Activated gamma-delta T cell treated with anti-CD3 and anti-CD28 coated beads, Interleukin-2, amount 50 U/mL, for 16 hours (primary cell): ENCODE measurements around the gene HIVEP3.
"Not testable (repeated sequence)": the region's sequence is repeated elsewhere in the genome, so short reads cannot be mapped to it uniquely, and the experiment has no call there.

Experiments
- DNase-seq: peaks from one replicate; pipeline ENCODE4 v3.0.0-alpha.2; 2020; ENCODE audit warnings: low read depth

Gene HIVEP3

DNA sequence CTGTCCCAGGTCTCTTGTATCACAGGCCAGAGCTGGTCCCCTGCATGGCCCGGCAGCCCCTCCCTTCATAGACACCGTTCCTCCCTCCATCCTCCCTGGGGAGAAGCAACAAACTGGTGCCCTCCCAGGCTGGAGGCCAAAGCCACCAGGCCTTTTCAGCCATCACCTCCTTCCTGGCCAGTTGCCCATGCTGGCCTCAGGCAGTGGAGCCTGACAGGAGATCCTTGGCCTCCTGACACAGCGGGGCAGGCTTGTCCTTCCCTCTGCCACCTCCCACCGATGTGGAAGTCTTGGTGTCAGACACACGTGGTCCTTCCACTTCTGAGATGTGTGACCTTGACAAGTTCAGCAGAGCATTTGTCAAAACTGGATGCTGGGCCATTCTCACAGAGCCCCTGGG lies 206.0 kb downstream of the HIVEP3 start:
- no peak for DNase-seq

DNA sequence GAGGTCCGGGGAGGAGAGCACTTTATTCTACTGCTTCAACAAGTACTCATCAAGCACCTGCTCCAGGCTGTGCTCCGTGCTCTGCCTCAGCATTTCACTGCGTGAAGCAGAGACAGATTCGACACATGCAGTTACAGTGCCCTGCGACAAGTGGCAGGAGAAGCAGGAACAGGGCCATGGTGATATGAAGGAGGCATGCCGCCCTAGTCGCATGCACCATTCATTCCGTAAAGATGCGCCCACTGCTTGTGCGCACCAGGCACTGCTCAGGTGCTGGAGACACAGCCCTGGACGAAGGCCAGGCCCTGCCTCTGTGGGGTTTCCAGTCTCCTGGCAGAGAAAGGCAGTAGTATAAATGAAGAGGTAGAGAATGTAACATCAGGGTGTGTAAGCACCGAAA lies 206.6 kb downstream of the HIVEP3 start:
- no peak for DNase-seq

DNA sequence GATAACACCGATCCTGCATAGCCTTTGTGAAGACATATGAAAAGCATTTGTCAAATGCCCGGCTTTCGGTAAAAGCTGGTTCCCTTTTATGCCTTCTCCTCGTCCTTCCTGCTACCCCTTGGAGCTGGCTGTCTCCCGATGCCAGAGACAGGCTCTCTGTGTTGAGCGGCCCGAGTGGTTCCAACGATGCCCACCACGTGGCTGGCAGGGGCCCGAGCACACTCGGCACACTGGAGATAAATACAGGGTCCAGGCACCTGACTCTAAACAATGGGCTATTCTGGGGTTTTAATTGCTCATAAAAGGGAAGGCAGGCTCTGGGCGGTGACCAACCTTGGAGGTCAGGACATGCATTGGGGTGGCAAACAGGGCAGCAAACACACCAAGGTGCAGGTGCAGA lies 207.1 kb downstream of the HIVEP3 start:
- DNase-seq, result no peak

DNA sequence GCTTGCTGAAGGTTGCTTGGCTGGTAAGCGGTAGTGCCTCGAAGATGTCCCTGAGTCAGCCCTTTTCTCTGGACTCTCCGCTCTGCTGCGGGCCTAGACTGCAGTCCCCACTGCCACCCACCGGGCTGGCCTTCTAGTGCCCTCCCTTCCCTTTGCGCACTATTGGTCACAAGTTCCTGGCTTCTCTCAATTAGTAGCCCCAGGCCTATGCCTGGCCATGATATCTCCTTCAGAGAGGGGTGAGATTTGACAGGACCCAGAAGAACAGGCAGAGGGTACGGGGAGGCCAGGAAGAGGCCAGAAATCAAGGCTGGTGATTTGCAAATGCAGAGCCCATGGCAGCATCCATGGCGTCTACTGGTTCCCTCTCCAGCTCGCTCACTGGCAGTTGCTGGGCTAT lies 207.7 kb downstream of the HIVEP3 start:
- no peak for DNase-seq

DNA sequence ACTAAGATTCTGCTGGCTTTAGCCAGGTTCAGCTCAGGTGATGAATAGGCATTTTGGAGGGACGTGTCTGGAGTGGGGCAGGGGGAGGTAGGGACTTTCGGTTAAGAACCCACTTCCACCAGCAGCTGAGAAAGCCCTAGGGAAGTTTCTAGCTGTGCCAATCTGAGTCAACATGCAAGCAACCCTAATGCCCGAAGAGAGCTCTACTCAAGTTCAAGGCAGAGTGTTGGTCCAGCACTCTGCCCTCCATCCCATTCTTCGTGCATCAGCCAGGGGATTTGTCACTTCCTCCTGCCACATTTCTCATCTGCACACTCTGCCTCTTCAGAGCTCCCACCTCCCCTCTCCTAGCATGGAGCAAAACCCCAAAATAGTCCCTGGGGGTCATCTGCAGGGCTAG lies 208.8 kb downstream of the HIVEP3 start:
- DNase-seq, result no peak

DNA sequence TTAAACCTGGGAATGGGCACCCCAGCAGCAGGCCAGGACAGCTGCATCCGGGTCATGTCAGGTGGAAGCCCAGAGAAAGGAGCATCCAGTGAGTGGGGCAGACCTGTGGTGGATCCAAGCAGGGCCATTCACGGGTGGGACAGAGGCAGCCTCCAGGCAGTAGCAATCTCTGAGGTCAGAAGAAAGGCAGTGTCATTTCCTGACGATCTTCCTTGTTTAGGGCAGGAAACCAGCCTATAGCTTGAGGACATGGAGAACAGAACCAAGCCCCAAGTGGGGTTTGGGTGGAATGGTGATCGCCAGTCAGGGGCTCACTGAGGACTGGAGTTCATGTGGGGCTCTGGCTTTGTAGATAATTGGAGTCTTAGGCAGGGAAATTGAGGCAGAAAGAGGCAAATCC lies 209.4 kb downstream of the HIVEP3 start:
- DNase-seq, result no peak

DNA sequence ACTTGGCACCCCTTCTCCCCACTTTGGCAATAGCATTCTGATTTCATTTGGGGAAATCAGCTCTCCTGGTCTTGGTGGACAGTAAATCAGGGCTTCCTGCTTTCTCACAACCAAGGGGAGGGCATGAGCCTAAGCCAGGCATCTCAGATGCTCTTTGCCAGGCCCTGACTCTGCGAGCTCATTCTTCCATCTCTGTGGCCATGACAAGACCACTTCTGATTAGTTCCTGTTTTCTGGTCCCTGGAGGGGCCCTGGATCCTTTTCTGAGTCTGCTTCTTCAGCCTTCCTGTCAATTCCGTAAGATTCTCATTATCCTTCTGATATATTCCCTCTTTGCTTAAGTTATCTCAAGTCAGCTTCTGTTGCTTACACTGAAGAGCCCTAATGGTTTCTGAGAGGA lies 210.4 kb downstream of the HIVEP3 start:
- DNase-seq, result no peak

DNA sequence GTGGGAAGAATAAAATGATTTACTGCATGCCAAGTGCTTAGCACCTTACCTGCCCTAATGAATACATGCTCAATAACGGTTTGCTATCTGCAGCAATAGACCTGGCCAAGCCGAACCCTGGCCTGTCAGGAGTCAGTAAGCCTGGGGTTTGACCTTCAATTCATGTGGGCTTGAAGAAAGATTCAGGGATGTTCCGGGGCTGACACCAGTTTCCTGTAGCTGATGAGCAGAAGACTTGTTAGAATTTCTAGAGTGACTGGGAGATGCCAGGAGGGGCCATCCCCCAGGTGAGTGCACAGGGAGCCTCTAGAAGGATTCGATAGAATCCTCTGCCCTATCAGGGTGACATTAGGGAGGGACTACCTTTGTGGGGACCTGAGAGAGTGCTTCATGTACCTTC lies 210.9 kb downstream of the HIVEP3 start:
- DNase-seq, result no peak

DNA sequence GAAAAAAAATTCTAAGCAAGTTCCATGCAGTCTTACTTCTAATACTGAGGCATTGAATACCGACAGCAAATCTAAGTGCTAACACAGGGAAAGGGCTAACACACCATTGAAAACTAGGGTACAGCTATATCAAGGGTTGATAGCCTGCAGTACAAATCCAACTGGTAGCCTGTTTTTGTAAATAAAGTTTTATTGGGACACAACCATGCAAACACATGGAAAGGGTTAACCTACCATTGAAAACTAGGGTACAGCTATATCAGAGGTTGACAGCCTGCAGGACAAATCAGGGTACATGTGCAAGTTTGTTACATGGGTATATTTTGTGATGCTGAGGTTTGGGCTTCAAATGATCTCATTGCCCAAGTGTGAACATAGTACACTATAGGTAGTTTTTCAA lies 212.9 kb downstream of the HIVEP3 start:
- no peak for DNase-seq

DNA sequence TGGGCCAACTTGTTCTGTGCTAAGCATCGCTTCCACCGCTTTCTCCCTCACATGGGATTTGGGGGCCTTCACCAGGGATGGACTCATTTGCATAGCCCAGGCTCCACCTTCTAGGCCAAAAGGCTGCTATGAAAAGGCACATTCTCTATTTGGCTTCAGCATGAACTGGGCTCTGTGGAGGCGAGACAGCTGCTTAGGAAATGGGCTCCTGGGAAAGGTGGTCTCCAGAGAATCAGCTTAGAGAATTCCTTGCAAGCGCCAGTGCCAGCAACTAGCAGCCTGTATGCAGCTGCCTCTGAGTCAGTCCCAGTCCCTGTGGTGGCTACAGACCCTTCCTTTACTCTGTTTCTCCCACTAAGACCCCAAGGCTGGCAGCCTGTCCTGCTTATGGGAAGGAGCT lies 214.5 kb downstream of the HIVEP3 start:
- DNase-seq, result no peak

DNA sequence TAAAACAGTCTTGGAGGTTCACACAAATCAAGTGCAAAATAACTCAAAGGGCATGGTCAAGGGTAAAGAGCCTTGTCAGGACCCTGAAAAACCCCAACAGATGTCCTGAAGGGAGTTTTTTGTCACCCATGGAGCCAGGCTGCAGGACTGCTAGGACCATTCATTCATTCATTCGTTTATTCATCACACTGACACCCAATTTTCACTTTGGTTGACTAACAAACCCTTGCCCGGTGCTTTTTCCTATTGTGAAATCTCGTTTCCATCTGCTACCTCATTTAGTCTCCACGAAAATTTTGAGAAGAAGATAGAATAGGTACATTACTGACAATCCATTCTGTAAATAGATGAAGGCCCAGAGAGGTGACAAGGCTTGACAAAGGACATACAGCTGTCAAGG lies 216.0 kb downstream of the HIVEP3 start:
- DNase-seq, result no peak

DNA sequence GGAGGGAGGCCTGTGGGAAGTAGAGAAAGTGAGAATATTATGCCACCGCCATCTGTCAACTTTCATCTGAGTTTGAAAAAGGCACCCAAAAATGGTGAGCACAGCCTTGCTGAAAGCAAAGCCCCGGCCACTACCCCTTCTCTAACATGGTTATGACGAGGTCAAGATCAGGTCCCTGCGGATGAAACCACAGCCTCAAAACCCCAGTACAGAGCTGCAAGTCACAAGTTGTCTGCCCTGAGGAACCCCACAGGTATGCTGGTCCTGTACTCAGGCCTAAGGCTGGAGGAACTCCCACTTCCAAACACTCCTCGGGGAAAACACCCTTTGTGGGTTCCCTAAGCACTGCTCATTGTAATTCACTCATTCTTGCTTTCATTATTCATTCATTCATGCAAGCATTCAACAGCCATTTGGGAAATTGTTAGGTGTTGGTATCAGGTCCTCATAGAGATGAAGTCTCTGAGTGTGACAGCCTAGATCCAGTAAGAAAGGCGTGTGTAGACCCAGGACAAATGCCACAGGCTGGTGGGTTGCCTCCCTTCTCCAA lies 217.7 kb downstream of the HIVEP3 start:
- DNase-seq, result no peak

DNA sequence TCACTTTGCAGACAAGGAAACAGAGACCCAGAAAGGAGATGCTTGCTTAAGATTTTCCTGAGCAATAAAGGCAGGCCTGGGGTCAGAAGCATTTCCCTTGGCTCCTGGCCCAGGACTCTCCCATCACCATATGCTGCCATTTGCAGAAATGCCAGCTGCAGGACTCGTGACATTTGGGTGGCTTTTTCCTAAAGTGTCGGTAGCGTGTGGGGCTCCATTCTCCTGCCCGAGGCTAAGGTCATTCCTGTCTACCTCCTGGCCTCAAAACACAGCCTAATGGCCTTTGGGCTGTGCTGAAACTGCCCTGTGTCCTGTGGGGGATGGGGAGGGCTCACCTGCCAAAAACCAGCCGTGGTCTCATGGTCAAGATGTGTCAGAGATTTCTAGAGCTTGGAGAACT lies 218.1 kb downstream of the HIVEP3 start:
- no peak for DNase-seq

DNA sequence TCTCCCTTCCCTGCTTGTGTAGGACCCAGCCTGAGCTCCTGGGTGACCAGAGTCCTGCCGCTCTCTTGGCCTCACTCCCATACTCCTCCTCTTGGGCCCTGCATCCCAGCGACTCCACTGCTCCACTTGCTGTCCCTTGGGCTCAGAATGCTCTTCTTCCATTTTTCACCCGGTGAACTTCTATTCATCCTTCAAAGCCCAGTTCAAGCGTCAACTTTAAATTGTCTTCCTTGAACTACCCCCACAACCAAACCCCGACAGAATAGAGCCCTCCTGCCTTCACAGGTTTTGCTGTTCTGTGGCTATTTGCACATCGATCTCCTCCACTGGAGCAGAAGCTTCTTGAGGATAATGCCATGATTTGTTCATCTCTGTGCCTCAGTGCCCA lies 218.9 kb downstream of the HIVEP3 start:
- no peak for DNase-seq

DNA sequence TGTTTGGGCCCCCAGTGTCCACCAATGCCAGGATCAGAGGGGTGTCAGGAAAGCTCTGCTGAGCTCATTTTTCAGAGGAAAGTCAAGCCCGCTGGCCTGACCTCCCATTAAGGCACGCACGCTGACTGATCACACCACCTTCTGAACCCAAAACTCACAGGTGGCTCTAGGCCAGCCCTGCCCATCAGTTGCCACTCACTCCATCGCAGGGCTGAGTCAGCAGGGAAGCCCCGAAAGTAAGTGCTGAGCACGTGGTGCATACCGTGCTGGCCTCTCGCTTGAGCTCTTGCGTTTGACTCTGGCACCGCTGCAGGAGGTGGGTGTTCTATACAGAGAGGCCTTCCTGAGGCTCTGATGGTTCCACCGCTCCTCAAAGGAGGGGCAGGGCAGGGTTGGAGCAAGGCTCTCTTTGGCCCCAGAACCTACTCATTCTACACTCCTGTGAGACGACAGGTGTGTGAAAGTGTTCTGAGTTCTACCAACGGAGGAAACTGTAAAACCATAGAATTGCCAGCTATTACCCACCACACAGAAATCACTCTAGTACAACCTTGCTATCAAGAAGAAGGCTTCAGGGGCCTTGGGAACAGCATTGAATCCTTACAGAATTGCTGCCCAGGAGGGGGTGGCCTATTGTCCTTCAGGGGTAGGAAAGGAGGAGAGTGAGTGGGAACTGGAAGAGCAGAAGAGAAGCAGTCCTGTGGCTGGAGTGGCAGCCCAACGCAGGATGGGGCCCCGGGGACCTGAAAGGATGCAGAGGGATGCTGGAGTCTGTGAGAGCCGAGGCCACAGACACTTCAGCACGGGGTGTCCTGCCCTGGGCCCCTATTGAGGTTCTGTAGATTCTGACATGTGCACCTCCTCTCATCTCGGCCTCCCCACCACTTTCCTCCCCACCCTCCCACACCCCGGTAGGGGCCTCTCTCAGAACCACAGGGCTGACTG lies 219.5 kb downstream of the HIVEP3 start:
- no peak for DNase-seq

DNA sequence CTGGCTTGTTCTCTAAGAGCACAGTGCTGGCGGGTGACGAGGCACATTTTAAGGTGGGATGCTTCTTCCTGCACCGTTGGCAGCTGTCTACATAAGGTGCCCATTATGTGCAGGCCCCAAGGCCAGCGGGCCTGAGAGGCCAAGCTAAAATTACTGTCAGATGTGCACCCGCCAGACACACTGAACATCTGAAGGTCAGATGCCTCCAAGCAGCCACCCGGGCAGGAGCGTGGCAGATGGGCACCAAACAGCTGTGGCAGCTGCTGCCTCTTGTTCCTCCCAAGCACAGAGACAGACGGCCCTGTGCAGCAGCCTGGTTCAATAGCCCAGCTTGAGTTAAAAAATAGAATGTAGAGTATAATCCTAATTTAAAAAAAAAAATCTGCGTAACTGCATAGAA lies 222.3 kb downstream of the HIVEP3 start:
- no peak for DNase-seq

DNA sequence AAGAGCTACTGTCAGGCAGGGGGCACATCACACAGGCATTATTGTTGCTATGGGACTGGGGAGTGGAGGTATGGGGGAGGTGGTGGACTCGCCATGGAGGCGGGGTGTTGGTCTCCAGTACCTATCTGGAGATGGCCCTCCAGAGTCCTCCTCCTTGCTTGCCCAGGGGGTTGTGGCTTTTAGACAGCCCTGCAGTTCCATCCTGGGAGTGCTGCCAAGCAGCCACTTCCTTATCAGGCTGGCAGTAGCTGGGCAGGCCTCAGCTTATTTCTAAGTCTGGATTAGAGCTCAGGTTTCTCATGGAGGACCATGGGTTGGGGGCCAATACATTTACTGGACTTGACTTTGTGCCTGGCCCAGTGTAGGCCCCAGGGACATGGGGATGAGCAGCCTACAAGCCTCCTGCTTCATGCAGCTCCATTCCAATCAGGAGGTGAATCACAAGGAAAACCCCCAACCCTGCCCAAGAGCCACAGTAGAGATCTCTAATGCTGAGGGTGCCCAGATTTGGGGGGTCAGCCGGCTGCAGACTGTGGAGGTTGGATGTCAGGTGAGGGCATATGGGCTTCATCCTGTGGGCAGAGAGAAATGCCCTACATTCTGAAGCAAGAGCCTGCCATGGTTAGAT lies 223.5 kb downstream of the HIVEP3 start:
- DNase-seq, result no peak

DNA sequence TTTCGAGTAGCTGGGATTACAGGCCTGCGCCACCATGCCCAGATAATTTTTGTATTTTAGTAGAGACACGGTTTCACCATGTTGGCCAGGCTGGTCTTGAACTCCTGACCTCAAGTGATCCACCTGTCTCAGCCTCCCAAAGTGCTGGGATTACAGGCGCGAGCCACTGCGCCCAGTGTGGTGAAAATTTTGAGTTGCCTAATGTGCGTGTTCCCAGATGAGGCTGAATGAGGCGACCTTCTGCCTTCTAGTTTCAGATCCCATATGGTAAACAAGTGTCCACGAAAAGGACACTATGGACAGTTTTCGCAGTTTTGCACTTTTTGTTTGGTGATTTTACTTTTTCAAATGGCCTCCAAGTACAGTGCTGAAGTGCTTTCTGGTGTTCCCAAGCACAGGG lies 226.8 kb downstream of the HIVEP3 start:
- DNase-seq, result not testable (repeated sequence)

DNA sequence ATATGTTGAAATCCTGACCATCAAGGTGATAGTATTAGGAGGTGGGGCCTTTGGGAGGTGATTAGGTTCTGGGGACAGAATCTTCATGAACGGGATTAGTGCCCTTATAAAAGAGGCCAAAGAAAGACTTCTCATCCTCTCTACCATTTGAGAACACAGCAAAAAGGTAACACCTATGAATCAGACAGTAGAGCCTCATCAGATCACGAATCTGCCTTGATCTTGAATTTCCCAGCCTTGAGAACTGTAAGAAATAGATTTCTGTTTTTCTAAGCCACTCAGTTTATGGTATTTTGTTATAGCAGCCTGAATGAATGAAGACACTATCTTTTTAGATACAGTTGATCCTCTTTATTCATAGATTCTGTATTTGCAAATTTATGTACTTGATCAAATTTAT lies 227.3 kb downstream of the HIVEP3 start:
- DNase-seq, result no peak

DNA sequence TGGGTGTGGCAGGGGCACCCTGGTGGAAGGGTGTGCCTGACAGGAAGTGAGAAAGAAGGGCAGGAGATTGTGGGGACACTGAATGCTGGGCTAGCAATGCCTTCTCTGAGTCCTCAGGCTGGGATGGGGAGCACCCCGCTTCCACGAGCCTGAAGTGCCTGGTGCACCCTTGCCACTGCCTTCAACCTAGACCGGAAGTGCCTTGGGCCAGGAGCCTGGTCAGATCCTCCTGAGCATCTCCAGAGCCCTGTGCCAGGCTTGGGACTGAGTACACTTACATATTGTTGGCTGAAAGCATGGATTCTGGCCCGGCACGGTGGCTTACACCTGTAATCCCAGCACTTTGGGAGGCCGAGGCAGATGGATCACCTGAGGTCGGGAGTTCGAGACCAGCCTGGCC lies 228.4 kb downstream of the HIVEP3 start:
- no peak for DNase-seq

DNA sequence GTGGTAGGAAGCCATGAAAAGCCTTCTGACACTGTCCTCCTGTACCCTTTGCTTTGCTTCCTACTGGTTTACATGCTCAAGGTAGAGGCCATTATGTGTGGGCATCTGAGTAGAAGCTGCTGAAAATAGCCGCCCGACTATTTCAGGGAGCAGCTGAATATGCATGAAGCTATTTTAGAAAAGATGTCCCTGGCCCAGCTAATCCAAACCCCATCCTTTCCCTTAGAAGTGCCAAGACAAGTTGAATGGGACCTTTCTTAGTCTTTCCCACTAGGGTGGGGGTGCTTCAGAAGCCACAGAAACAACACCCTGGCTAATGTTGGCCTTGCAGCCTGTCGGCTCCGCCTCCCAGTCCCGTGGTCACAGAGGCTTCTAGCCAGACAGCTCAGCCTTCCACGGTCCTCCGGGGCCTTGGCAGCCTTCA lies 229.2 kb downstream of the HIVEP3 start:
- DNase-seq, result no peak

DNA sequence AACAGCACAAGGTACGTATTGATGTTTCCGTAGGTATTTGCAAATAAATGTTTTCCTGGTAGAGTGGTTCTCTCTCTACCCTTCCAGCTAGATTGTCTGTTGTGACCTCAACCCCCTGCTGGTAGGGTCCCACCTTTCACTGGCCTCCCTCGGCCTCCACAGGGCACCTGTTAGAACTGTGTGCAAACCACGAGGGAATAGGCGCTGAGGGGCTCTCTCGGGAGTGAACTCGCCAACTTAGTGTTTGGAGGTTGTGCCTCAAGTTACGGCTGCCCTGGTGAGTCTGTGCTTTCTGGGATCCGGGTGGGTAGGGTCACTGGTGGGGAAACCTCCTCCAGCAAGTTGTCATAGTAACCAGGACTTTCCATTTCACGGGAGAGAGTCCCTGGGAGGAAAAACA lies 229.6 kb downstream of the HIVEP3 start:
- no peak for DNase-seq

DNA sequence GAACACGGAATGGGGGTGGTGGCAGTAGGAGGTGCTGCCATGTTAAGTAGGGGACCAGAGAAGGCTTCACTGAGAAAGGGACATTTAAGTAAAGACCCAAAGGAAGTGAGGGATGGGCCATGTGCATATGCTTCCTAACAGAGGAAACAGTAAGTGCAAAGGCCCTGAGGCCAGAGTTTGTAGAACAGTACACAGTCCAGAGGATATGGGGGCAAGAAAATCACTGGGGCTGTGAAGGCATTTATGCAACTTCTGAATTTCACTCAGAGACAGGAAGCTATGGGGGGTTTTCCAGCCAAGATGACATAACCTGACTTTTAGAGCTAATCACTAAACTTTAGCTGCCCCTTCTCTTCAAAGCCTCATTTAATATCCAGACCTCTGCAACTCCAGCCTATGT lies 231.7 kb downstream of the HIVEP3 start:
- no peak for DNase-seq
